C4-2B (cell line): ENCODE data around the gene KRTAP10-6.

Experiments used
- H3K27ac ChIP-seq: fragments of 450-650 bp; 2 replicates; pipeline ENCODE4 v1.5.1; 2017
- CTCF ChIP-seq: fragments of 450-650 bp; conservative IDR thresholded peaks from 2 replicates; pipeline ENCODE4 v1.5.1; 2017; ENCODE audit warnings: mild to moderate bottlenecking
- ZFX ChIP-seq: fragments of 450-650 bp; IDR thresholded peaks from 2 replicates; pipeline ENCODE4 v1.6.1; 2017

The KRTAP10-6 gene

GRCh38 chr21:44590311-44590721, 2.0 kb downstream of the KRTAP10-6 start:
- no peak for TF ChIP-seq CTCF
- TF ChIP-seq ZFX, result no peak
- H3K27ac ChIP-seq, result no peak overlapping the region

GRCh38 chr21:44589586-44590305, 2.6 kb downstream of the KRTAP10-6 start:
- no peak for TF ChIP-seq ZFX
- no peak for TF ChIP-seq CTCF
- no peak overlapping the region for H3K27ac ChIP-seq

GRCh38 chr21:44589094-44589493, 3.2 kb downstream of the KRTAP10-6 start:
- TF ChIP-seq CTCF, result no peak
- no peak for TF ChIP-seq ZFX
- H3K27ac ChIP-seq, result no peak overlapping the region

GRCh38 chr21:44585892-44586291, 6.4 kb downstream of the KRTAP10-6 start:
- TF ChIP-seq CTCF (no peak), ZFX (no peak)
- H3K27ac ChIP-seq, result no peak overlapping the region

GRCh38 chr21:44583800-44584147, 8.5 kb downstream of the KRTAP10-6 start:
- no peak for TF ChIP-seq CTCF
- TF ChIP-seq ZFX, result no peak
- H3K27ac ChIP-seq, result no peak overlapping the region

- H3K27ac ChIP-seq, result no peak overlapping the region
- TF ChIP-seq ZFX (no peak), CTCF (no peak)
Observed at GRCh38 chr21:44583089-44583799, 9.1 kb downstream of the KRTAP10-6 start.

- no peak for TF ChIP-seq CTCF
- TF ChIP-seq ZFX, result no peak
- H3K27ac ChIP-seq, result no peak overlapping the region
Observed at GRCh38 chr21:44582055-44582454, 10.2 kb downstream of the KRTAP10-6 start.
